Heart right ventricle (tissue), 16 donors: Measurements from ENCODE around the gene FA2H. TPM values are rescaled to one million over a fixed set of nuclear protein-coding genes. Genes with fewer than 3 reads are reported as not detected.
A peak's percentile ranks its signal among the peaks of the same experiment; 100 is the strongest.

Source experiments
- ATAC-seq, 8 donors: fragments of 200-7000 bp; cut with Tn5 transposase; one replicate each; pipeline ENCODE4 v1.9.1; 2020; ENCODE audit warnings: mild to moderate bottlenecking in 8 of 8, moderate library complexity in 8 of 8, moderate number of reproducible peaks in 1 of 8
- DNase-seq, 2 donors: peaks; one replicate each; pipeline ENCODE4 v3.0.0-alpha.2; 2020
- H3K27ac ChIP-seq, 10 donors: fragments of 200-600 bp; sonication (generic) in 2 of 10; one replicate each; pipeline versions ENCODE4 v1.5.0 to v1.8.0; 2020 to 2022; ENCODE audit warnings: mild to moderate bottlenecking in 3 of 10
- H3K27me3 ChIP-seq, 7 donors: fragments of 200-600 bp; one replicate each; pipeline ENCODE4 v1.8.0; 2021 to 2022; ENCODE audit warnings: mild to moderate bottlenecking in 2 of 7
- H3K36me3 ChIP-seq, 9 donors: fragments of 200-600 bp; sonication (generic) in 1 of 9; one replicate each; pipeline versions ENCODE4 v1.5.0 to v1.8.0; 2020 to 2022; ENCODE audit warnings: mild to moderate bottlenecking in 2 of 9
- H3K4me1 ChIP-seq, 9 donors: fragments of 200-600 bp; sonication (generic) in 1 of 9; one replicate each; pipeline versions ENCODE4 v1.5.0 to v1.8.0; 2020 to 2022; ENCODE audit warnings: mild to moderate bottlenecking in 4 of 9
- H3K4me3 ChIP-seq, 10 donors: fragments of 200-600 bp; sonication (generic) in 2 of 10; one replicate each; pipeline versions ENCODE4 v1.5.0 to v1.8.0; 2020 to 2022; ENCODE audit warnings: mild to moderate bottlenecking in 7 of 10, moderate library complexity in 2 of 10
- H3K9me3 ChIP-seq, 11 donors: fragments of 200-600 bp in 10 of 11; sonication (generic) in 2 of 11; one replicate each; pipeline versions ENCODE4 v1.5.0 to v1.8.0; 2013 to 2022; ENCODE audit warnings: mild to moderate bottlenecking in 2 of 11, control low read depth in 1 of 11, moderate library complexity in 1 of 11
- CTCF ChIP-seq, 9 donors: fragments of 200-600 bp; sonication (generic) in 2 of 9; IDR thresholded peaks; one replicate each; pipeline versions ENCODE4 v1.5.0 to v1.8.0; 2021 to 2022; ENCODE audit warnings: antibody characterized with exemption in 9 of 9, mild to moderate bottlenecking in 5 of 9, moderate library complexity in 1 of 9
- WGBS, 2 donors: extraction: QIAGEN DNeasy Blood & Tissue Kit; methylation state at CpG; one replicate each; pipeline ENCODE4 v1.1.7; 2013; ENCODE audit warnings: inconsistent platforms in 1 of 2; 5-methylcytosine and 5-hydroxymethylcytosine counted together
- intact Hi-C, 10 donors: fragments of 100-400 bp; cut with DNase I; formaldehyde crosslinking; loops; one replicate each; pipeline versions ENCODE4 v1.11.1 to v1.14.2; 2022
- polyA plus RNA-seq, 2 donors: library from polyadenylated mRNA; stranded (reverse); fragments of 200-250 nt; gene quantifications; one replicate each; pipeline ENCODE4 v1.2.3, GENCODE V29; 2013
- total RNA-seq, 10 donors: library from RNA; stranded (reverse); fragmentation: NEBNext Ultra II Directional in 3 of 10; extraction: Animal tissue kit (Norgen Biotek cat#: 25700) in 3 of 10; gene quantifications; one replicate each; pipeline versions ENCODE4 v1.2.1 to v1.2.4, GENCODE V29; 2021 to 2023
- donor health status: Arrhythmogenic right ventricular cardiomyopathy.
- donor health status: ischemic (EF 13 %, LVEDD 7.1; RV severe dilation, severe dysfunction).
- donor health status: healthy with polysubstance abuse.
- donor health status: DM: no; HTN: yes; CAD: no.
- donor health status: DM: no; HTN: no; CAD: no.
- donor health status: ischemic (EF 25% LVEDD 6.9; RV normal size, moderate dysfunction).
- donor health status: ischemic (EF 25% LVEDD 5.7; RV mildly dilated, moderate dysfunction).
- donor health status: healthy.
- donor health status: DM: yes; HTN: yes; CAD: no.
- donor health status: Ischemic cardiomyopathy.
- donor health status: ischemic (EF 35%, LVEDD 5.7; RV mildly dilated, moderate dysfunction).
- donor health status: nonischemic (EF 11% LVEDD 7.7; RV severe dilation, severe dysfunction).
- donor health status: DM: yes; HTN: yes; CAD: no.
- donor health status: PGD.
- donor health status: ischemic (EF 29% LVEDD 5.4; RV normal size, mild dysfunction).
- donor health status: nonischemic (EF 23%, LVEDD 6.1; RV moderate dilation, normal function).

FA2H gene
- total and polyA plus RNA-seq, 12 donors = 0.04 to 0.41 (median 0.15) TPM; not detected in 9

DNA sequence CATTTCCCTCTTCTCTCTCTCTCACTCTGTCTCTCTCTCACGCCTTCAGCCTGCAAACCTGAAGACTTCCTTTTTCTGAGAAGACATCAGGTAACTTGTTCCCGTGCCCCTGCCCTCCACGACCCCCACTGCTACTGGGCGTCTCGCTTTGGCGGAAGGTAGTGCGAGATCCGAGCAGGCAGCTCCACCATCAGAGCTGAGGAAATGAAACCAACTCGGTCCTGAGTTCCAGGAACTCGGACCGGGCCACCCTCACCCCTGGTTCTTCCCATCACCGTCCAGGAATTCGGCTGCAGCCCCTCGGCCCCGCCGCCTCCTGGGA, 74.5 kb downstream of the FA2H start:
- intact Hi-C loops = loop anchor here in 2 of 10 donors (10.0 kb wide), 2 partner anchors 415 to 435 kb away; partner anchors contain the start of gene LDHD (in 1 of the 2)
- Histone ChIP-seq H3K27ac (peak overlapping the region; percentile 75 to 95 (median 86)), H3K9me3 (no peaks in the 10 kb centered on the region), H3K4me3 (peak overlapping the region; percentile 63 to 89 (median 75)), H3K27me3 (no peaks in the 10 kb centered on the region), H3K4me1 (peaks cover 0 to 56% (median 18%) of the 10 kb centered on the region in 9 donors), H3K36me3 (peaks cover 0 to 17% (median 0%) of the 10 kb centered on the region in 9 donors)
- WGBS, 2 donors = 1 to 2% methylated on average over 16 of the region's 16 CpGs
- DNase-seq = peak; percentile 17 to 22
- TF ChIP-seq CTCF (IDR thresholded peaks at IDR 0.05) = no peak
- ATAC-seq = peak in 7 of 8 donors; percentile 29 to 70 (median 59)

GRCh38 chr16:74699666-74700065, 75.0 kb downstream of the FA2H start:
- Histone ChIP-seq H3K27me3 (no peaks in the 10 kb centered on the region), H3K9me3 (no peaks in the 10 kb centered on the region), H3K4me3 (peak overlapping the region; percentile 63 to 89 (median 75)), H3K36me3 (peaks cover 0 to 21% (median 0%) of the 10 kb centered on the region in 9 donors), H3K27ac (peak overlapping the region in 9 of 10 donors; percentile 83 to 95 (median 87)), H3K4me1 (peaks cover 0 to 56% (median 18%) of the 10 kb centered on the region in 9 donors)
- intact Hi-C loops = loop anchor here in 2 of 10 donors (10.0 kb wide), 2 partner anchors 415 to 435 kb away; partner anchors contain the start of gene LDHD (in 1 of the 2)
- DNase-seq (no peak), ATAC-seq (no peak)
- TF ChIP-seq CTCF (IDR thresholded peaks at IDR 0.05) = no peak
- WGBS, 2 donors = 77 to 86% methylated on average over 4 of the region's 4 CpGs

DNA sequence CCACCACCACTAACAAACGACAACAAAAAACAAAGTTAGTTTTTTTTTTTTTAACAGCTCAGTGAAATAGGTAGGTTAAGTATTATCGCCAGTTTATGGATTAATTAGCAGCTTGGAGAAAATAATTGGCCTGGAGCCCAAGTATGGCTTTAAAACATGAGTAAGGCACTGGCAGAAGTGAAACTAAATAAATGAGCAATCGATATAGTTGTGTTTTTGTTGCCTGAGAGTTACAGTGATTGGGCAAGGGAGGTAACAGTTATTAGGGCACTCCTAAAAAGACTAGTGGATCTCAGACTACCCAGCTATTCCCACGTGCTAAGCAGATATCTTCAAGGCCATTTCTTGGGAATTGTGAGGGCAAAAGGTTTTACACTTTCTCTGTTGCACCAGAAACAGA, 76.4 kb downstream of the FA2H start:
- Histone ChIP-seq H3K27me3 (no peaks in the 10 kb centered on the region), H3K9me3 (no peaks in the 10 kb centered on the region), H3K4me1 (peaks cover 0 to 56% (median 18%) of the 10 kb centered on the region in 9 donors), H3K36me3 (peaks cover 0 to 34% (median 3%) of the 10 kb centered on the region in 9 donors), H3K27ac (peak overlapping the region in 2 of 10 donors; percentile 38 to 95), H3K4me3 (peak overlapping the region in 2 of 10 donors; percentile 4 to 81)
- intact Hi-C loops = no loop called here
- 67 to 73% methylated on average over 4 of the region's 4 CpGs for WGBS, 2 donors
- DNase-seq (no peak), ATAC-seq (no peak)
- no peak for TF ChIP-seq CTCF (IDR thresholded peaks at IDR 0.05)

GRCh38 chr16:74695450-74696422, 78.9 kb downstream of the FA2H start:
- WGBS, 2 donors = 48 to 52% methylated on average over 19 of the region's 19 CpGs
- ATAC-seq = peak; percentile 90 to 96 (median 95)
- Histone ChIP-seq H3K9me3 (no peaks in the 10 kb centered on the region), H3K27ac (peak overlapping the region in 1 of 10 donors; percentile 62), H3K4me1 (peaks cover 0 to 36% (median 15%) of the 10 kb centered on the region in 9 donors), H3K27me3 (no peaks in the 10 kb centered on the region), H3K4me3 (peak overlapping the region in 9 of 10 donors; percentile 18 to 52 (median 48)), H3K36me3 (peaks cover 0 to 59% (median 7%) of the 10 kb centered on the region in 9 donors)
- no peak for TF ChIP-seq CTCF (IDR thresholded peaks at IDR 0.05)
- peak; percentile 70 to 86 for DNase-seq
- intact Hi-C loops = no loop called here
